Measurements from ENCODE around the gene RTP3. TPM values are rescaled to one million over a fixed set of nuclear protein-coding genes. Genes with fewer than 3 reads are reported as not detected.

Gene RTP3
- total RNA-seq, 4 donors from 2014 or later = not detected

DNA sequence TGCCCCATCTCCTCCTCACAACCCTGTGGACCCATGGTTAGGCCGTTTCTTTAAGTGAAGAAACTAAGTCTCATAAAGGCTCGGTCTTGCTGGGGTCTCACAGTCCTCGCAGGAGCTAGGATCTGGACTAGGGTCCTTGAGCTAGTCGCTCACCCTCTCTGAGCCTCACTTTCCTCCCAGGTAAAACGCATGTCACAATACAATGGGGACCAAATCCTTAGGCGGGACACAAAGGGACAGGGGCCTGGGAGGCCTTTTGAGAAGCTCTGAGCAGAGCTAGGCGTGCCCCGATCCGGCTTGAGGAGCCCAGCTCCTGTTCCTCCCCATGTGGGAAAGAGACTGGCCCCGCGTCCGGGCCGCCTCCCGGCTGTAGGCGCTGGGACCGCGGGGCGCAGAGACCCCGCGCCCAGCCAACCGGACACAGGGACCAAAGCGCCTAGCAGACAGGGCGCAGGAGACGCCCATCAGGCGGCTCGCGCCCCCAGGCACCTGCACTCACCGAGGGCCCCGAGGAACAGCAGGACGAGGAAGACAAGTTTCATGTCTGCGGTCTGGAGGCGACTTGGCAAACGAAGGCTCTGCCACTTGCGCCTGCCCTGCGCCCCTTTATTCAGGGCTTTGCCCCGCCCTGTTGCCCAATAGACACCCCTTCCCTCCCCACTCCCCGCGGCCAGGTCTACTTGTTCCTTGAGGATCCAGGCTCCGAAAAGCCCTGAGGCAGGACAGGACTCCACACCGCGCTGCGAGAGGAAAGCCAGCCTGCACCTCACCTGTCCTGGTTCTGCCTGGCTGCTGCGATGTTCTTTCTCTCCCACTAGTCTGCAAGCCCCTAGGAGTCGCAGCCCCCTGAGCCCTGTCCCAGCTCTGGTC, 33.2 kb upstream of the RTP3 start, which contains the start of gene LTF:
Gene LTF (minus strand): TSS at position 580 of the 870 bp plus-strand sequence. CDS start 38 bp downstream, at position 542.
- H3K27me3 ChIP-seq = peaks cover 46% of the 10 kb centered on the region
- H3K36me3 ChIP-seq = no peaks in the 10 kb centered on the region
- H3K9me3 ChIP-seq = no peaks in the 10 kb centered on the region
- no peak for ATAC-seq
- H3K4me3 ChIP-seq = no peak within 1 kb of the TSS
- H3K27ac ChIP-seq = no peak within 1 kb of the TSS
- 35 to 39% methylated on average over 2 to 4 of the region's 44 CpGs for WGBS, 2 donors (ENCODE audit: low coverage in 1 of 2)
- no peak for TF ChIP-seq POLR2AphosphoS5 (IDR thresholded peaks at IDR 0.05)
- TF ChIP-seq EP300 (IDR thresholded peaks at IDR 0.05) = no peak
- TF ChIP-seq, protein P1, sequence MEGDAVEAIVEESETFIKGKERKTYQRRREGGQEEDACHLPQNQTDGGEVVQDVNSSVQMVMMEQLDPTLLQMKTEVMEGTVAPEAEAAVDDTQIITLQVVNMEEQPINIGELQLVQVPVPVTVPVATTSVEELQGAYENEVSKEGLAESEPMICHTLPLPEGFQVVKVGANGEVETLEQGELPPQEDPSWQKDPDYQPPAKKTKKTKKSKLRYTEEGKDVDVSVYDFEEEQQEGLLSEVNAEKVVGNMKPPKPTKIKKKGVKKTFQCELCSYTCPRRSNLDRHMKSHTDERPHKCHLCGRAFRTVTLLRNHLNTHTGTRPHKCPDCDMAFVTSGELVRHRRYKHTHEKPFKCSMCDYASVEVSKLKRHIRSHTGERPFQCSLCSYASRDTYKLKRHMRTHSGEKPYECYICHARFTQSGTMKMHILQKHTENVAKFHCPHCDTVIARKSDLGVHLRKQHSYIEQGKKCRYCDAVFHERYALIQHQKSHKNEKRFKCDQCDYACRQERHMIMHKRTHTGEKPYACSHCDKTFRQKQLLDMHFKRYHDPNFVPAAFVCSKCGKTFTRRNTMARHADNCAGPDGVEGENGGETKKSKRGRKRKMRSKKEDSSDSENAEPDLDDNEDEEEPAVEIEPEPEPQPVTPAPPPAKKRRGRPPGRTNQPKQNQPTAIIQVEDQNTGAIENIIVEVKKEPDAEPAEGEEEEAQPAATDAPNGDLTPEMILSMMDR (IDR thresholded peaks at IDR 0.05) = no peak
- TF ChIP-seq POLR2A (IDR thresholded peaks at IDR 0.05) = no peak
- H3K4me1 ChIP-seq = peaks cover 0 to 18% (median 5%) of the 10 kb centered on the region in 3 donors

DNA sequence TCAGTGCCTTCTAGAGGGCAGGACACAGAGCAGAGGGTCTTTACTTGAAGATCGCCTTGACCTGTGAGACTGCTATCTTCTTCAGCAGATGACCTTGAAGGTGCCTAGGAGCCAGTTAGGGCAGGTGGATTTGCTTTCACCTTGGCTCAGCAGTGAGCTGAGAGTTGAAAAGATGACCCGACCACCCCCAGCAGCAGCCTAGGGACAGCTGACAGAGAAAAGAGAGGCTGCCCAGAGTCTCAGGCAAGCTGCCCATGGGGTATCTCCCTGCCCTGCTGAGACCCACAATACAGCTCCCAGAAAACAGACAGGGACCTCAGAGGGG, 32.6 kb upstream of the RTP3 start:
- H3K9me3 ChIP-seq = no peaks in the 10 kb centered on the region
- peaks cover 41% of the 10 kb centered on the region for H3K27me3 ChIP-seq
- ATAC-seq = no peak
- H3K27ac ChIP-seq = no peak overlapping the region
- peaks cover 0 to 18% (median 5%) of the 10 kb centered on the region in 3 donors for H3K4me1 ChIP-seq
- no CpG with 5 or more reads among the region's 2 CpGs for WGBS, 2 donors (ENCODE audit: low coverage in 1 of 2)
- TF ChIP-seq EP300 (IDR thresholded peaks at IDR 0.05) = no peak
- TF ChIP-seq, protein P1 (IDR thresholded peaks at IDR 0.05) = no peak
- no peak for TF ChIP-seq POLR2A (IDR thresholded peaks at IDR 0.05)
- TF ChIP-seq POLR2AphosphoS5 (IDR thresholded peaks at IDR 0.05) = no peak
- no peaks in the 10 kb centered on the region for H3K36me3 ChIP-seq
- no peak overlapping the region for H3K4me3 ChIP-seq

GRCh38 chr3:46466273-46466672, 31.5 kb upstream of the RTP3 start:
- Histone ChIP-seq H3K27ac (no peak overlapping the region), H3K27me3 (peaks cover 37% of the 10 kb centered on the region), H3K4me3 (no peak overlapping the region), H3K4me1 (peaks cover 0 to 18% (median 5%) of the 10 kb centered on the region in 3 donors), H3K36me3 (no peaks in the 10 kb centered on the region), H3K9me3 (no peaks in the 10 kb centered on the region)
- ATAC-seq = no peak
- no peak for TF ChIP-seq EP300 (IDR thresholded peaks at IDR 0.05)
- TF ChIP-seq, protein P1 (IDR thresholded peaks at IDR 0.05) = no peak
- TF ChIP-seq POLR2A (IDR thresholded peaks at IDR 0.05) = no peak
- TF ChIP-seq POLR2AphosphoS5 (IDR thresholded peaks at IDR 0.05) = no peak

GRCh38 chr3:46466871-46467403, 30.8 kb upstream of the RTP3 start:
- H3K27me3 ChIP-seq = peaks cover 36% of the 10 kb centered on the region
- H3K4me3 ChIP-seq = no peak overlapping the region
- WGBS, 2 donors (ENCODE audit: low coverage in 1 of 2) = 25 to 75% methylated on average over 1 of the region's 1 CpG
- no peak for ATAC-seq
- no peaks in the 10 kb centered on the region for H3K36me3 ChIP-seq
- TF ChIP-seq POLR2A (IDR thresholded peaks at IDR 0.05) = no peak
- no peak for TF ChIP-seq EP300 (IDR thresholded peaks at IDR 0.05)
- TF ChIP-seq, protein P1 (IDR thresholded peaks at IDR 0.05) = no peak
- no peak for TF ChIP-seq POLR2AphosphoS5 (IDR thresholded peaks at IDR 0.05)
- no peaks in the 10 kb centered on the region for H3K9me3 ChIP-seq
- peaks cover 0 to 18% (median 5%) of the 10 kb centered on the region in 3 donors for H3K4me1 ChIP-seq
- H3K27ac ChIP-seq = no peak overlapping the region

Measured in gastroesophageal sphincter (tissue), 4 donors.